GM12892 (cell line): ENCODE results near the gene IQGAP2.

Experiments used
- DNase-seq: peaks from one replicate; pipeline ENCODE4 v3.0.0; 2011; ENCODE audit not compliant: insufficient read length
- FAIRE-seq: peaks from 2 replicates; lab custom pipeline; 2011; peaks lifted over from hg19 to GRCh38; lab: Jason Lieb, UNC
- POLR2A ChIP-seq: IDR thresholded peaks from 2 replicates; pipeline ENCODE4 v1.6.1; 2011; ENCODE audit warnings: low read depth, low read length, control low read depth
- POLR2AphosphoS5 ChIP-seq: IDR thresholded peaks from 2 replicates; pipeline ENCODE4 v1.6.1; 2011; ENCODE audit warnings: low read depth, low read length, control low read depth
- TAF1 ChIP-seq: IDR thresholded peaks from 2 replicates; pipeline ENCODE4 v1.6.1; 2011; ENCODE audit warnings: low read depth, mild to moderate bottlenecking, control low read depth, low read length, borderline replicate concordance

Gene IQGAP2

GRCh38 chr5:76583163-76584047, 180.3 kb downstream of the IQGAP2 start:
- DNase-seq (no peak), FAIRE-seq (no peak)
- no peak for TF ChIP-seq POLR2A
- no peak for TF ChIP-seq TAF1
- TF ChIP-seq POLR2AphosphoS5: no peak

DNA sequence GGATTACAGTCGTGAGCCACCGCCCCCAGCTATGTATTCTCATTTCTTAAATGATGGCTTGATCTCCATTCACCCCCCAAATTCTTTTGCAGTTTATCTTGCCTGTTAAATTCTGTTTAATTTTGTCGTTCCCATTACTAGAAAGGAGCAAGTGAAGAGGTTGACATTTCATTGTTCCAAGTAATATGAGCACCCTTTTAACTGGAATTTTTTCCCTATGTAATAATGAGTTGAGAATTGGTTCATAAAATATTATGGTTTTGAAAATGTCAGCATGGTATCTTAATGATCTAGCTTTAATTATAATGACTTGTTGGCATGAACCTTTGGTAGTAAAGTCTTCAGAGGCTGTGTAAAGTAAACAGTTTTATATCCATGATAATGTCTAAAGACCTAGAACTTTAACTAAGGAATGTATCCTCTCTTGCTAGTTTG, 182.7 kb downstream of the IQGAP2 start:
- DNase-seq: no peak
- FAIRE-seq: no peak
- TF ChIP-seq POLR2AphosphoS5 (no peak), TAF1 (no peak), POLR2A (no peak)

DNA sequence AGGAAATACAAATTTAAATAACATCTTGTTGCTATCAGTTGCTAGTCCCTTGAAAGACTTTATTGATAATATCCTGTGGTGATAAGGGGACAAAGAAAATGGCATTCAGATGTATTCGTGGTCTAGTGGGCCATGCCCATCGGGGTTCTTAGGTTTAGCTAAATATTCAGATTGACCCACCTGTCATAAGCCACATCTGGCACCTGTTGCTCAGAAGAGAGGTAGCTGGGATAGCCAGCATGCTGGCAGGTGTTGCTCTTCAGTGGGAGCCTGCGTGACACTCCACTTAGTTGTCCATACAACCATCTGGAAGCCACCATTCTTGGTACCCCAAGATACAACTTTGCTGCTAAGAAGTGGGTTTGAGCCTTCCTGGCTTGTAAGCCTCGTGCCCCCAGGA, 183.4 kb downstream of the IQGAP2 start:
- FAIRE-seq (no peak), DNase-seq (no peak)
- TF ChIP-seq POLR2AphosphoS5 (no peak), POLR2A (no peak), TAF1 (no peak)

DNA sequence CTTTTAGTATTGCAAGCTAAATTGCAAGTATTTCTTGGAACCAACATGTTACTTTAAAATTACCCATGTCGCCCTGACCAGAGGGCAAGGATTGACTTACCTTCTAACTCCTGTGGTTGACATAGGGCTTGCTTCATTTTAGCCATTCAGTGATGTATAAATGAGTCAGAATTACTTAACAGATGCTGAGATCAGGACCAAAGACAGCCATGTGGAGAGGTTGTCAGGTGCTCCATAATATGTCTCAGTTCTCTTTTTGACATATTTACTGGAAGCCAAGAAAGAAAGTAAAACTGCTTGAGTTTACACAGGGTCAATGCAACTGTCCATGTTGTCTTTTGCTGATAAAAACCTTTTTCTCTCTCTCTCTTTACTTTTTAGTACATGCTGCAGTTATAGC, 186.9 kb downstream of the IQGAP2 start:
- no peak for DNase-seq
- TF ChIP-seq TAF1: no peak
- TF ChIP-seq POLR2A: no peak
- TF ChIP-seq POLR2AphosphoS5: no peak
- peak; percentile 84 for FAIRE-seq

GRCh38 chr5:76591366-76591765, 188.3 kb downstream of the IQGAP2 start:
- no peak for DNase-seq
- peak; percentile 9 for FAIRE-seq
- TF ChIP-seq POLR2AphosphoS5: no peak
- TF ChIP-seq POLR2A: no peak
- no peak for TF ChIP-seq TAF1

DNA sequence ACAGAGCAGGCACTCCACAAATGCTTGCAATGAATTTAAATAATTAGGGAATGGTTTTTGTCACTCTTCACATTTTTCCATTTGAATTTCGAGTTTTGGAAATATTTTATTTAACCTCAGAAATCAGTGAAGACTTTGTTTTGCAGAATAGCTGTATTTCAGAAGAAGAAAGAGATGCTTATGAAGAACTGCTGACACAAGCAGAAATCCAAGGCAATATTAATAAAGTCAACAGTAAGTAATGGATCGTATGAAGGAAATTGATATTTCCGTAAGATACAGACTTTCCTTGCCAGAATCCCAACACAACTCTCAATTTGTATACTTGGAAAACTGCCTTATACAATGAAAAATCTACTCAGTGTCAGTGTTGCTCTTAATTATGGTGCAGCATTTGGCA, 189.6 kb downstream of the IQGAP2 start:
- TF ChIP-seq POLR2A (no peak), POLR2AphosphoS5 (no peak), TAF1 (no peak)
- no peak for DNase-seq
- FAIRE-seq: no peak

GRCh38 chr5:76594107-76594506, 191.0 kb downstream of the IQGAP2 start:
- TF ChIP-seq POLR2AphosphoS5 (no peak), POLR2A (no peak), TAF1 (no peak)
- no peak for FAIRE-seq
- no peak for DNase-seq

DNA sequence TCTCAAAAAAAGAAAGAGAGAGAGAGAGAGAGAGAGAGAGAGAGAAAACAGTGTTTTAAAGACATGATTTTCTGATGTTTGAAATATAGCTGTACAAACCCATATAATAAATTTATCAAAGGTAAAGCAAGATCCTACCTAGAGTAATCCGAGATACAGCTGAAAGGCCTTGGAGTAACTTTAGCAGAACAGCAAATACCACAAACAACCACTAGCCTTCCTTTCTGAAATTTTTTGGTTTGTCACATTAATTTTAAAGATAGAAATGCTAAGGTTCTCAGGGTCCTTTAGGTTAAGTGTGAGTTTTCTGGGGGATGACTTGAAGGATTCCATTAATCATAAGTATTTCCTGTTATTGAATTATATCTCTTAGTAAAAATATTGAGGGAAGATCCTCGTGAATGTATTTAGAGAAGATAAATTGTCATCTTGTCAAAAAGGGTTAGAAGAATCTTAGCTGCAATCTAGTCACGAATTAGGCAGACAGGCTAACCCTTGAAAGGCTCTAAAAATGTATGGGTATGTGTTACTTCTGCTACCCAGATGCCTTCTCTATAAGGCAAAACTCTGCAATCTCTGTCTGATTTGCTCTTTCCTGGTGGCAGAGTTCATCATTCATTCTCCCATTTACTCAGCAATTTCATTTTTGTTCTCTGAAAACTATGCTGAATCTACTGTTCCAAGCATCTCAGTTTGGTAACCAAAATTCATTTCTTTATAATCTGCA, 192.8 kb downstream of the IQGAP2 start:
- DNase-seq: no peak
- no peak for FAIRE-seq
- TF ChIP-seq TAF1 (no peak), POLR2A (no peak)

DNA sequence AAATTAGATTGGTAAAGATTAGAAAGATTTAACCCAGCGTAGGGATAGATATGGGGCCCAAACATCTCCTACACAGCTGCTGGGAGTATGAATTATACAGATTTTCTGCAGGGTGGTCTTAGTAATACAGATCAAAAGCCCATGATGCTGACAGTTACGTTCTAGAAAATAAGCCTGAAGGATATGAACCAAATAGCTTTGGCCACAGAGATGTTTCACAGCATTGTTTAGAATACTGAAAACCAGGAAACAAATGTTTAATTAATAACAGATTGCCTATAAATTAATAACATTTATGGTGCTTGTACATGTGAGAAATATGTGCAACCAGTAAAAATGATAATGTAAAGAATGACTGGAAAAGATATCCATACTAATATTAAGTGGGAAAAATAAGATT, 195.4 kb downstream of the IQGAP2 start:
- TF ChIP-seq POLR2A (no peak), POLR2AphosphoS5 (no peak)
- DNase-seq: no peak
- no peak for FAIRE-seq

DNA sequence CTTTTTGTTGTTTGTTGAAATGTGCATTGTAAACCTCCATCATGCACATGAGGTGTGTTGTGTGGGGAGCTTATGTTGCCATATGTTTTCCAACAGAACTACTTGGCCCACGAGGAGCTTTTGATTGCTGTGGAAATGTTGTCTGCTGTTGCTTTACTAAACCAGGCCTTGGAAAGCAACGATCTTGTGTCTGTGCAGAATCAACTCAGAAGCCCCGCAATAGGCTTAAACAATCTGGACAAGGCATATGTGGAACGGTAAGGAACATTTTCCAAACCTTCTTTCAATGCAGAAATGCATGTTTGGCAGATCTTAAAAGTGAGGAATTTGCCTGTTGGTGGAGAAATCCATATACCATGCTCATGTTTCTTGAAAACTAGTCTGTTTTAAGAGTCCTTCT, 197.6 kb downstream of the IQGAP2 start:
- no peak for FAIRE-seq
- DNase-seq: no peak
- TF ChIP-seq POLR2A (no peak), TAF1 (no peak), POLR2AphosphoS5 (no peak)

DNA sequence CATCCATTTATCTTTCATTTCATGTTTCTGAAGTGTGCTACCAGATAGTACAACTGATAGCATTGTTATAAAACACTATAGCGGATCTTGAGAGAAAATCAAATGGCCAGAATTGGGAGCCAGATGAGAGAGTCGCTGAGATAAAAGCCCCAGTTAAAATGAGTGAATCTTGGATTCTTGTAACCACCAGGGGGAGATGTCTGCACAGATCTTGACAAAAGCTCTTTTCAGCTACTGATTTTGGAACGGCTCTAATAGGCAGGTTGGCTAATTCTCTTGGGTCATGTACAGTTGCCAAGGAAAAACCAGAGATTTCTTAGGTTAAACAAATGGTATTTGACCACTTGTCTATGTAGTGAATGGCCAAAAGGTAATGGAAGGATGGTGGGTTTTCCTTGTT, 198.4 kb downstream of the IQGAP2 start:
- no peak for DNase-seq
- no peak for TF ChIP-seq POLR2AphosphoS5
- TF ChIP-seq TAF1: no peak
- TF ChIP-seq POLR2A: no peak
- FAIRE-seq: peak; percentile 54
